MG63 (cell line): ENCODE measurements around the gene ARHGAP26. TPM values are rescaled to one million over a fixed set of nuclear protein-coding genes. Genes with fewer than 3 reads are reported as not detected.
"Not testable (repeated sequence)": the region's sequence is repeated elsewhere in the genome, so short reads cannot be mapped to it uniquely, and the experiment has no call there.

Experiments
- DNase-seq: peaks from one replicate; pipeline ENCODE4 v3.0.0-alpha.2; 2020
- H3K27me3 ChIP-seq: fragments of 250-450 bp; sonication (Bioruptor Pico); 2 replicates; pipeline ENCODE4 v1.5.1; 2020; ENCODE audit warnings: mild to moderate bottlenecking, moderate library complexity
- H3K36me3 ChIP-seq: fragments of 250-450 bp; sonication (Bioruptor Pico); 2 replicates; pipeline ENCODE4 v1.5.1; 2020; ENCODE audit warnings: mild to moderate bottlenecking, moderate library complexity
- H3K4me3 ChIP-seq: fragments of 250-450 bp; sonication (Bioruptor Pico); 2 replicates; pipeline ENCODE4 v1.5.1; 2020; ENCODE audit warnings: mild to moderate bottlenecking, moderate library complexity
- H3K9me3 ChIP-seq: fragments of 250-450 bp; sonication (Bioruptor Pico); 2 replicates; pipeline ENCODE4 v1.5.1; 2020; ENCODE audit warnings: mild to moderate bottlenecking, moderate library complexity
- total RNA-seq: library from RNA; depleted of rRNA; stranded (reverse); fragments of >200 nt; shearing (Covaris generic); gene quantifications from 2 replicates; pipeline ENCODE4 v1.2.3, GENCODE V29; 2014; ENCODE audit warnings: low replicate concordance

Gene ARHGAP26
- total RNA-seq, 1 experiment from 2014 or later, result 1.3 TPM

DNA sequence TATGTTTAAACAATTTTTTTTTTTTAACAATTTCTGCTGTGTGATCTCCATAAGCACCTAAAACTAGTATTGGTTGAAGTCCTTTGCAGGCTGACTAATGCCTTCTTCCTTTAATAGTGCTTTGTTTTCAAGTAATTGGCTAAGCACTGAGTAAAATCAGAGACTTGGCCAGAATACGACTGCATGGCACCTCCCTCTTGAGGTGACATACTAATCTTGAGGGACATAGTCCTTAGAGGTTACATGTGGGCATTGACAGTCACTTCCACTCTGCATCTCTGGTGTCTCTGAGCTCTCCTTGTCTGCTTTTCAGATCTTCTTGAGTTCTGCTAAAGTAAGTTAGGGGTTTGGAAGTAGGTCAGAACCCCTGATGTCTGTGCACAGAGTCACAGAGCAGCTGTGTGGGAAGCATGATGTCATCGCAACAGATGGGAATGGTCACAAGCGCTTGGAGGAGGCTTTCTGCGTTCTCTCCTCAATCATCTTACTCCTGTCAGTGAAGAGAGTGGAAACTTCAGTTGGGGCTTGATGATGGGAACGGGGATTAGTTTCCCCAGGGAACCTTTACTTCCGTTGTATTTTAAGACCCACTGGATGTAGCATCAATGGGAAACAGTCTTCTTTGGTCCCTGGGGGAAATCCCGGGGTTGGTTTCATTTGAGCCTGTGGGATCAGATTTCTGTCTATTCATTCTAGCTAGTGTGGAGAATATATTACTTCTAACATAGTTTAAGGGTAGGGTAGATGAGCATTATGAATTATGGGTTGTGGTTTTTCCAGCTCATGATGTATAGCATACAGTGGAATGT is 136.9 kb downstream of the ARHGAP26 start:
- no peaks in the 10 kb centered on the region for H3K36me3 ChIP-seq
- no peak overlapping the region for H3K4me3 ChIP-seq
- H3K27me3 ChIP-seq, result no peaks in the 10 kb centered on the region
- no peaks in the 10 kb centered on the region for H3K9me3 ChIP-seq
- no peak for DNase-seq

DNA sequence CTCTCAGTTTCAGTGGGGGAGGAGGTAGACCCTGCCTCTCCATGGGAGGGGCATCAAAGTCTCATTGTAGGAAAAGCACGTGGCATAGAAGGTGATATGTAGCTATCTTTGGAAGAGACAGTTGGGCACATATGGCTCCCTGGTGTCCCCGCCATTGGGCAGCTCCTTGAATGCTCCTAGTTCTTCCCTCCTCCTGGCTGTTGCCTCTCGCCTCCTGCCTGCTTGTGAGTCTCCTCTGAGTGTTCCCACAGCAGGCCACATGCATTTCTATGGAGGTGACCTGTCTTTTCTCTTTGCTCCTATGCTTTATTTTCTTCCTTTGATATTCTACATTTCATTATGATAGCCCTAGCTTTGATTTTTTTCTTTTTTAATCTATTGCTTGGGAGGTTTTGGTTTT is 138.5 kb downstream of the ARHGAP26 start:
- H3K36me3 ChIP-seq, result no peaks in the 10 kb centered on the region
- DNase-seq, result no peak
- H3K4me3 ChIP-seq, result no peak overlapping the region
- H3K9me3 ChIP-seq, result no peaks in the 10 kb centered on the region
- H3K27me3 ChIP-seq, result no peaks in the 10 kb centered on the region

DNA sequence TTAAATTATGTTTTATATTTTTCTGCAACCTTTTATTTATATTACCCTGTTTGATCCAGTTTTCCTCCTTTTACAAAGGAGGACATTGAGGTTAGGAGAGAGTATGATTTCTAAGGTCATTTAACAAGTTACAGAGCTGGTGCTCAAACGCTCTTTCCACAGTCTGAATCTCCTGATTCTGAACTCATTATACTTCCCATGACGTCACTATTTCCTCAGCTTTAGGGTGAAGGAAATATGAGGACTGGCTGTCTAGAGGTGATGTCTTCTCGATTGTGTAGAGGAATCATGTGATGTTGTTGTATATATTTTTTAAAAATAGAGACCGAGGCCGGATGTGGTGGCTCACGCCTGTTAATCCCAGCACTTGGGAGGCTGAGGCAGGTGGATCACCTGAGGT is 140.0 kb downstream of the ARHGAP26 start:
- DNase-seq, result no peak
- Histone ChIP-seq H3K4me3 (no peak overlapping the region), H3K9me3 (no peaks in the 10 kb centered on the region), H3K27me3 (no peaks in the 10 kb centered on the region), H3K36me3 (no peaks in the 10 kb centered on the region)

DNA sequence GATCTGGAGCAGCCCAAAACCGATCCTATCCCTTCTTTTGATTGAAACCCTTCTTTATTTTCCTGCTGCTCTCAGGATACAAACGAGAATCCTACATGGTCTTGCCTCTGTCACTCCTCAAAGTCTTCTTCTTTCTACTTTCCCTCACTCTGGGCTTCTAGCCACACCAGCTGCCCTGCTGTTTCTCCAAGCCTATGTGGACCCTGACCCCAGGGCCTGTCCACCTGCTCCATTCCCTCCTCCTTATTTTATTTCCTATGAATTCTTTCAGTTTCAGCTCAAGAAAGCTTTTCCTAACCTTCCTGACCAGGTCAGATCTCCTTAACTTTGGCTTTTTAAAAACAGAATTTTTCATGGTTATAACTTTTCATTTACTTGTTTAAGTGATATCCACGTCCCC is 141.0 kb downstream of the ARHGAP26 start:
- DNase-seq, result no peak

DNA sequence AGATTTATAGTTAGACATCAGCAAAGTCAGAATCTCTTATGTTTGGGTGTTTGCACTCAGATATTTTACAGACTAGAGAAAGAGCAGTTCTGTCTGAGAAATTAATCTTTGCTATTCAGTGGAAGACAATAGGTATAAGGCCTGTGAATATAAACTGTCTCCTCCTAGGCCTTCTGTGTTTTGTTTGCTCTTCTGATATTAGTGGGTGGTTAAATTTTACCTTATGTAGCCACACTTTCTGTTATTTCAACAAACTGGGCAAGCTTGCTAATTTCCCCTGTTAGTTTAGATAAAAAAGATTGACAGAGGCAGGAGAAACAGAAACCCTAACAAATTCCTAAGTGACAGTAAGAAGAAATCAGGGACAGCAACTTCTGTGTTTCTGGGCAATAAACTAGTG is 141.6 kb downstream of the ARHGAP26 start:
- Histone ChIP-seq H3K4me3 (no peak overlapping the region), H3K36me3 (no peaks in the 10 kb centered on the region), H3K9me3 (no peaks in the 10 kb centered on the region), H3K27me3 (no peaks in the 10 kb centered on the region)
- no peak for DNase-seq

More for the DNA sequence above, 141.0 kb downstream of the ARHGAP26 start:
- Histone ChIP-seq H3K36me3 (no peaks in the 10 kb centered on the region), H3K27me3 (no peaks in the 10 kb centered on the region), H3K9me3 (no peaks in the 10 kb centered on the region), H3K4me3 (no peak overlapping the region)

DNA sequence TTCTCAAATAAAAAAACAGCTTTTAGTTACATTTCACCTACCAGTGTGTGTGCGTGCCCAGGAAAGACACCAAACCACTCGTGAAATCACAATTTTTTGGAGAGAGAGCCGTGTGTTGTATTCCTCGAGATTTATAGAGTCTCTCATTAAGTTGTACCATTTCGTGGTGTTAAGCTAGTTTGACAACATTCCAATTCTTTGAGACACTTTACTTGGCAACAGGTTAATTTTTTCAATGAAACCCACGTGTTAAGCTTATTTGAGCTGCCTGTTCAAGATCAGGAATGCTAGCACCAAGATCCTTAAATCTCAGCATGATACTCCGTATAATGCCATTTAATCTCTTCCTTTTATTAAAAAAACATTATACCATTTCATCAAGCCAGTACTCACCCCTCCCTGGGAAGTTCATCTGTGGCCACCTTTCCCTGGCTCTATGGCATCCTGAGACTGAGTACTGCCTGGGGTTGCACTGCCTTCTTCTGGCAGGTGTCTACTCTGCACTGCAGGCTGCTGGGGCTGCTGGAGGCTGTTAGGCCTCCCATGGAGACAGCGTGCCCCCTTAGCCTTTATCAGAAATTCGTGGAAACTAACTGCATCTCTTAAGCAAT is 143.7 kb downstream of the ARHGAP26 start:
- no peak for DNase-seq
- no peaks in the 10 kb centered on the region for H3K27me3 ChIP-seq

DNA sequence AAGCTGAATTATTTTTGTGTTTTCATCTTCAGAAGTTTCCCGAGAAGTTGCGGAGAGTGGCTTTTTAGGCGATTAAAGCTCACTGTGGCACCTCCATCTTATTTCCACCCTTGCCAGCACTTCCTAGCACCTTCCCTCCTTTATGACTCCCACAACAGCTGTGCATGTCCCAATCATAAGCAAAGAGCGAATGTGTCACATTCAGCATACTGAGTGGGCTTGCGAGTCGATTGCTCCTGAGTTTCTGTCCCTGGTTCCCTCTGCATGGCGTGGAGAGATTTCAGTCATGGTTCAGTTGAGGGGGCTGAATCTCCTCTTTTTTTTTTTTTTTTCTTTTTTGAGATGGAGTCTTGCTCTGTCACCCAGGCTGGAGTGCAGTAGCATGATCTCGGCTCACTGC is 144.9 kb downstream of the ARHGAP26 start:
- Histone ChIP-seq H3K9me3 (no peaks in the 10 kb centered on the region), H3K4me3 (no peak overlapping the region), H3K36me3 (no peaks in the 10 kb centered on the region), H3K27me3 (no peaks in the 10 kb centered on the region)
- DNase-seq, result no peak

More for the DNA sequence above, 143.7 kb downstream of the ARHGAP26 start:
- Histone ChIP-seq H3K9me3 (no peaks in the 10 kb centered on the region), H3K4me3 (no peak overlapping the region), H3K36me3 (no peaks in the 10 kb centered on the region)

DNA sequence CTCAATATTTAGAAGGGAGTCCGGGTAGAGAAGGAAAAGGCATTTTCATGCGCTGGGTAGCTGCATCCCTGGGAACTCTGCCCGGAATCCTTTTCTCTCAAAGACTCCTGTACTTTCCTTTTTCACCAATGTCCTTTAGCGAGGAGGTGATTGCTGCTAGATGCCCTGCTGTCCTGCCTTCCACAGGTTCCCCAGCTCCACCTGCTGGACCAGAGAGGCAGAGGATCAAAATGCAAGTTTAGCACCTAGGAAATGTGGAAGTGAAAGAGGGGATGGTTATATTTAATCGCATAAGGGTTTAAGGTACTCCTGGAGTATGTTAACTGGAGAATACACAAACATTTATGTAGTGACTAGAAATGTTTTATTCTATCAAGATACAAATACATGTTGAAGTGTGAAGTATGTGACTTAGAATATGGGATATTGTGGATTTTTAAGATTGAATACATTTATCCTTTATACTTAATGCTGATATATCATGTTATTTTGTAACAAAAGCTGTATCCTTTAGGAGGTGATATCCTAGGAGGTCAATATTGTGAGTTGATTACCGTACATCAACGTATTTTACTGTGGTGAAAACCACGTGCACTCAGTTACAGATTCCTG is 145.7 kb downstream of the ARHGAP26 start:
- Histone ChIP-seq H3K27me3 (no peaks in the 10 kb centered on the region), H3K36me3 (no peaks in the 10 kb centered on the region), H3K4me3 (no peak overlapping the region), H3K9me3 (no peaks in the 10 kb centered on the region)
- DNase-seq, result peak; percentile 41

DNA sequence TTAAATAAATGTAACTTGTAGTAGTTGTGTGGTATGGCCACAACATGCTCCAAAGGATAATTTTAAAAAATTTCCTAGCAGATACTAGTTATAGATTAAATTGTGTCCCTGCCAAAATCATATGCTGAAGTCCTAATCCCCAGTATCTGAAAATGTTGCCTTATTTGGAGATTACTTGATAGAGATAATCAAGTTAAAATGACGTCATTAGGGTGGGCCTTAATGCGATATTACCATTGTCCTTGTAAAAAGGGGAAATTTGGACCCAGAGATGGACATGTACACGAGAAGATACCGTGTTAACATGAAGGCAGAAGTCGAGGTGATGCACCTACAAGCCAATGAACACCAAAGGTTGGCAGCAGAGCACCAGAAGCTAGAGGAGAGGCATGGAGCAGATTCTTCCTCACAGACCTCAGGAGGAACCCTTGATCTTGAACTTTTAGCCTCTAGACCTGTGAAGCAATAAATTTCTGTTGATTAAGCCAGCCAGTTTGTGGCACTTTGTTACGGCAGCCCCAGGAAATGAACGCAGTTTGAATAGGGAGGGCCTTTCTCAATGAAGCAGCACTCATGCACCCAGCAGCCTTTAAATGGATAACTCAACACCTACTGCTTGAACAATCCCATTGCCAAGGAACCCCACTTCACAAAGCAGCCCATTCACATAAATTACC is 148.9 kb downstream of the ARHGAP26 start:
- Histone ChIP-seq H3K4me3 (no peak overlapping the region), H3K9me3 (no peaks in the 10 kb centered on the region)
- no peak for DNase-seq

DNA sequence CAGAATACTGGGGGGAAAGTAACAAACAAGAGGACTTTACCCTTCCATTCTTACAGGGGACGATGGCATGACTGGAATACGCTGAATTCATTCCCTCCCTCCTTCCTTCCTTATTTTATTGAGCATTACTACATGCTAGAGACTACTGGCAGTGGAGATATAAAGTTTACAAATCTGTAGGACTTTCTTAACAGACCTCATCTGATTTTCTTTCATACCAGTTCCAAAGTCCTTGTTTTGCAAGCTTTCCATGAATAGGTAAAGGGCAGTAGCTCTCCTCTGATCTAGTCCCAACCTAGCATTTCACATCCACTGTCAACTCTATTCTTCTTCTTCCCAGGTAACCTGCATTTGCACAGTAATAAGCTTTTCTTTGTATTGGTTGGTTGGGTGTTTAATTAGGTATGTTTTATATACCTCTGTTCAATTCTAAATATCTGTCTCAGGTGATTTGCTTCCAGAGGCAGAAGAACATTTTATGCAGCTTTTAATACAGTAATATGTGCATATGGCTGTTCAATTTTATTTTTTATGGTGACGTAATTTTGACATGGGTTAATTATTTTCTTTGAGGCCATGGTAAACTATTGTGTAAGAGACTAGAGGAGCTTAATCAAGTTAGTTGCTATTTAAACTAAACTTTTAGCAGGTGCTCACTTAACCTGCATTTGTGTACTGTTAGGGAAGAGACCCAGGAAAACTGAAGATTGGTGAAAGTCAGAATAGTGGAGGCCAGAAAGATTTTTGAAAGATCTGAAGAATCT is 150.9 kb downstream of the ARHGAP26 start:
- Histone ChIP-seq H3K4me3 (no peak overlapping the region), H3K36me3 (no peaks in the 10 kb centered on the region), H3K27me3 (no peaks in the 10 kb centered on the region), H3K9me3 (no peaks in the 10 kb centered on the region)
- no peak for DNase-seq

More for the DNA sequence above, 148.9 kb downstream of the ARHGAP26 start:
- Histone ChIP-seq H3K27me3 (no peaks in the 10 kb centered on the region), H3K36me3 (no peaks in the 10 kb centered on the region)

DNA sequence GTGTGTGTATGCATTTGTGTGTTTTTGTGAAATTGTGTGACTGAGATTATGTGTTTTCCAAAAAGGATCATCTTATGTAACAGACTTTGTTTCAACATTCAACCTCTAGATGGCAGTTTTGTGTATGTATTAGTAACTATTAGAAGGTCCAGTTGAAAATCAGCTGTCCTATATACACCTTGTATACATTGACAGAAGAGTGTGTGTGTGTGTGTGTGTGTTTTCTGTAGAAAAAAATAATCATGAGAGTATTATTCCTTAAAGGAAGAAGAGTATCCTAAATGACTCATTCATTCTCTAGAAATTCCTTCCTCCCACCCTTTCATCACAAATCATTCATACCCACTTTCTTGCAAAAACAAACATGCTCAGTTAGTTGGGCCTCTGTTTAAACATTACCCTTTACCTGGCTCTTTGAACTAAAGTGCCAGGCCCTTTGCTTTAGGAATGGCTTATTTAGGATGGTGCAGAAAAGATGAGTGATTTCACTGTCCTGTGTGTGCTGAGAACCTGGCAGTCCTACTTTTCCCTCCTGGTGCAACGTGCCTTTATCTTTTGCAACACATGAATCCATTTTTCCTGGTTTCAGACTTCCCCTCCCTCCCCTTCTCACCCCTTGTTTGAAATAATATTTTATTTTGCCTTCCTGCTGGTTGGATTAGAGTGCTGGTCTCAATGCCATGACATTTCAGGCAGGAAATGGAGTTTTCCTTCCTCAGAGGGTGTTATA is 152.2 kb downstream of the ARHGAP26 start:
- DNase-seq, result no peak
- Histone ChIP-seq H3K9me3 (no peaks in the 10 kb centered on the region), H3K4me3 (no peak overlapping the region), H3K27me3 (no peaks in the 10 kb centered on the region), H3K36me3 (no peaks in the 10 kb centered on the region)

DNA sequence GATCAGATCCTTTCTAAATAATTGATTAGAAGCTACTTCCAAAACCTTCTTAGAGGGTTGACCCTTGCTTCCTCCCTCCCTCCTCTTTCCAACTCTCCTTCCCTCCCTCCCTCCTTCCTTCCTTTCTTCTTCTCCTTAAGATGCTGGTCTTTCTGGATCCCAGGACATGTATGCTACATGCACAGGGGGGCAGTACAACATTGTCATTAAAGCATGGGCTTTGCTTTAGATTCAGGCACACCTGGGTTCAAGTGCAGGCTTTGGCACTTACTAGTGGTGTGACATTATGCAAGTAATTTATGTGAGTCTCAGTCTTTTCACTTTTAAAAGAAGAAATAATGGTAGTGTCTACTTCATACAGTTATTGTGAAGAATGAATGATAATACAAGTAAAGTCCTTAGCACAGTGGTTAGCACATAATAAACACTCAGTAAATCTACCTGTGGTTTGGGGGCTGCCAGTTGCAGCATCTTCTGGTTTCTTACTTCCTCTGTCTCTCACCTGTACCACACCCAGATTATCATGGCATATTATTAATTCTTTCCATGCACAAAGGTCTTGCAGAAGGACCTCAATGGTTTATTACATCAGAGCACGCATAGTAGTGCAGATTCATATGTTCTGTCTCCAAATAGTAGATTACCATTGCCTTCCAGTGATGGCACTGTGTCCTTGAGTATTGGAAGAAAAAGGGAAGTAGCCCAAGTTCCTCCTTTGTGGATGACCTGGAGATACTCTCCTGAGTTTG is 154.1 kb downstream of the ARHGAP26 start:
- Histone ChIP-seq H3K4me3 (no peak overlapping the region), H3K36me3 (no peaks in the 10 kb centered on the region), H3K9me3 (no peaks in the 10 kb centered on the region), H3K27me3 (no peaks in the 10 kb centered on the region)
- no peak for DNase-seq

DNA sequence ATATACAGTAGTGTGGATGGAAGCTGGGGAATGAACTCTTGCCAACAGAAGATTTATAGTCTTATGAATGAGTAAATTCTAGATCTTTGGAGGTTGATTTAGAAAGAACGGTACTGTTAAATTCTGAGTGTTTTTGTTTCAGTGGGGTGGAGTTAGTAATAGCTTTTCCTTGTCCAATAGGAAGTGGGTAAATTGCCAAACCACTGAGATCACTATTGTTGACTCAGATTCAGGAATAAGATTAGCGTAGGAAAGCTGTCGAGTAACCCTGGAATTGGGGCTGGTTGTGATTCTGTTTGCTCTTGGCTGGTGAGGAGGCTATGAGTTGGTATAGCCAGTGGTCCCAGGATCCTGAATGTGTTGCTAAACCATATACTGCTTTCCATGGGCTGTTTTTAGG is 155.6 kb downstream of the ARHGAP26 start:
- peak; percentile 78 for DNase-seq
- H3K36me3 ChIP-seq, result no peaks in the 10 kb centered on the region
- no peak overlapping the region for H3K4me3 ChIP-seq
- no peaks in the 10 kb centered on the region for H3K27me3 ChIP-seq
- no peaks in the 10 kb centered on the region for H3K9me3 ChIP-seq

DNA sequence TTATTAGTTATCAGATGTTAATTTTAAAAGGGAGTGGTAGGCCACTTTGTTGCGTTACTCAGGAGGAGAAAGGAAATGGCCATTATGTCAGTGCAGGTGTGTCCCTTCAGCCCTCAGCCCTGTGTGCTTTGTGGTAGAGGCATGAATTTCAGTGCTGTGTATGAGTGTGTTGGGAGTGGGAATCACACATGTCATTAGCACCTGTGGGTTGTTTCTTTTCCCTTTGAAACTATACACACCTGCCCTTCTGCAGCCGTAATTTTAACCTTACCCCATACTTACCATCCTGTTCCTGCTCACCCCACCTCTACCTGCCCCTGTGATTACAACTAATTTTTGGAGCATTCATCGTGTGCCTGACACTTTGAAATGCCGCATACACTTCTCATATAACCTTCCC is 156.4 kb downstream of the ARHGAP26 start:
- H3K27me3 ChIP-seq, result no peaks in the 10 kb centered on the region
- no peak for DNase-seq
- no peaks in the 10 kb centered on the region for H3K36me3 ChIP-seq
- no peaks in the 10 kb centered on the region for H3K9me3 ChIP-seq
- no peak overlapping the region for H3K4me3 ChIP-seq

DNA sequence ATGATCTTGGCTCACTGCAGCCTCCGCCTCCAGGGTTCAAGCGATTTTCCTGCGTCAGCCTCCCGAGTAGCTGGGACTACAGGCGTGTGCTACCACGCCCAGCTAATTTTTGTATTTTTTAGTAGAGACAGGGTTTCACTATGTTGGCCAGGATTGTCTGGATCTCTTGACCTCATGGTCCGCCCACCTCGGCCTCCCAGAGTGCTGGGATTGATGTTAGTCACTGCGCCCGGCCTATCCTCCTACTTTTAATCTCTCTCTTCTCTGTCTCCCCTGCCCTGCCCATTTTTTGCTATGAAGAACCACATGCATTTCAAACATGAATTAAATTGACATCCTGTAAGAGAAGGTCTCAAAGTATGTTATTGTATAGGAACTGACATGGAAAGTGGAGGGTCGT is 158.8 kb downstream of the ARHGAP26 start:
- H3K36me3 ChIP-seq, H3K4me3 ChIP-seq, H3K27me3 ChIP-seq, H3K9me3 ChIP-seq, DNase-seq: not testable (repeated sequence)
